Measurements from ENCODE around the gene SWT1.

The SWT1 gene

GRCh38 chr1:185237661-185238060, 80.7 kb downstream of the SWT1 start:
- TF ChIP-seq SIN3A (IDR thresholded peaks at IDR 0.05; ENCODE audit: borderline replicate concordance, insufficient read depth, low read length) (no peak), REST (IDR thresholded peaks at IDR 0.05; ENCODE audit: insufficient read depth in 1 of 2, low read depth in 2 of 2, low read length in 2 of 2) (no peak), POLR2AphosphoS5 (IDR thresholded peaks at IDR 0.05; ENCODE audit: low read depth, low read length) (no peak), TAF1 (IDR thresholded peaks at IDR 0.05; ENCODE audit: borderline replicate concordance, insufficient read depth, low read length) (no peak), FOXP2 (optimal IDR thresholded peaks at IDR 0.05; ENCODE audit: borderline replicate concordance, extremely low read depth, extremely low read length, insufficient read depth) (no peak)

- no peak for TF ChIP-seq FOXP2 (optimal IDR thresholded peaks at IDR 0.05; ENCODE audit: borderline replicate concordance, extremely low read depth, extremely low read length, insufficient read depth)
- TF ChIP-seq TAF1 (IDR thresholded peaks at IDR 0.05; ENCODE audit: borderline replicate concordance, insufficient read depth, low read length) = no peak
- no peak for TF ChIP-seq POLR2AphosphoS5 (IDR thresholded peaks at IDR 0.05; ENCODE audit: low read depth, low read length)
- no peak for TF ChIP-seq SIN3A (IDR thresholded peaks at IDR 0.05; ENCODE audit: borderline replicate concordance, insufficient read depth, low read length)
These were observed 81.5 kb downstream of the SWT1 start for GRCh38 chr1:185238447-185238846.

- TF ChIP-seq SIN3A (IDR thresholded peaks at IDR 0.05; ENCODE audit: borderline replicate concordance, insufficient read depth, low read length) = no peak
- no peak for TF ChIP-seq REST (IDR thresholded peaks at IDR 0.05; ENCODE audit: insufficient read depth in 1 of 2, low read depth in 2 of 2, low read length in 2 of 2)
- no peak for TF ChIP-seq TAF1 (IDR thresholded peaks at IDR 0.05; ENCODE audit: borderline replicate concordance, insufficient read depth, low read length)
- no peak for TF ChIP-seq POLR2AphosphoS5 (IDR thresholded peaks at IDR 0.05; ENCODE audit: low read depth, low read length)
- TF ChIP-seq FOXP2 (optimal IDR thresholded peaks at IDR 0.05; ENCODE audit: borderline replicate concordance, extremely low read depth, extremely low read length, insufficient read depth) = no peak
These were observed 82.9 kb downstream of the SWT1 start for GRCh38 chr1:185239861-185240260.

GRCh38 chr1:185241127-185241526, 84.2 kb downstream of the SWT1 start:
- no peak for TF ChIP-seq FOXP2 (optimal IDR thresholded peaks at IDR 0.05; ENCODE audit: borderline replicate concordance, extremely low read depth, extremely low read length, insufficient read depth)
- TF ChIP-seq REST (IDR thresholded peaks at IDR 0.05; ENCODE audit: insufficient read depth in 1 of 2, low read depth in 2 of 2, low read length in 2 of 2) = no peak
- no peak for TF ChIP-seq TAF1 (IDR thresholded peaks at IDR 0.05; ENCODE audit: borderline replicate concordance, insufficient read depth, low read length)
- no peak for TF ChIP-seq POLR2AphosphoS5 (IDR thresholded peaks at IDR 0.05; ENCODE audit: low read depth, low read length)

- TF ChIP-seq TAF1 (IDR thresholded peaks at IDR 0.05; ENCODE audit: borderline replicate concordance, insufficient read depth, low read length) (no peak), REST (IDR thresholded peaks at IDR 0.05; ENCODE audit: insufficient read depth in 1 of 2, low read depth in 2 of 2, low read length in 2 of 2) (no peak), POLR2AphosphoS5 (IDR thresholded peaks at IDR 0.05; ENCODE audit: low read depth, low read length) (no peak), SIN3A (IDR thresholded peaks at IDR 0.05; ENCODE audit: borderline replicate concordance, insufficient read depth, low read length) (no peak), FOXP2 (optimal IDR thresholded peaks at IDR 0.05; ENCODE audit: borderline replicate concordance, extremely low read depth, extremely low read length, insufficient read depth) (no peak)
These were observed 87.2 kb downstream of the SWT1 start for GRCh38 chr1:185244015-185244747.

All from PFSK-1 (cell line).